ENCODE data around the gene CREBRF.
"Not testable (repeated sequence)": the region's sequence is repeated elsewhere in the genome, so short reads cannot be mapped to it uniquely, and the experiment has no call there.

The CREBRF gene

DNA sequence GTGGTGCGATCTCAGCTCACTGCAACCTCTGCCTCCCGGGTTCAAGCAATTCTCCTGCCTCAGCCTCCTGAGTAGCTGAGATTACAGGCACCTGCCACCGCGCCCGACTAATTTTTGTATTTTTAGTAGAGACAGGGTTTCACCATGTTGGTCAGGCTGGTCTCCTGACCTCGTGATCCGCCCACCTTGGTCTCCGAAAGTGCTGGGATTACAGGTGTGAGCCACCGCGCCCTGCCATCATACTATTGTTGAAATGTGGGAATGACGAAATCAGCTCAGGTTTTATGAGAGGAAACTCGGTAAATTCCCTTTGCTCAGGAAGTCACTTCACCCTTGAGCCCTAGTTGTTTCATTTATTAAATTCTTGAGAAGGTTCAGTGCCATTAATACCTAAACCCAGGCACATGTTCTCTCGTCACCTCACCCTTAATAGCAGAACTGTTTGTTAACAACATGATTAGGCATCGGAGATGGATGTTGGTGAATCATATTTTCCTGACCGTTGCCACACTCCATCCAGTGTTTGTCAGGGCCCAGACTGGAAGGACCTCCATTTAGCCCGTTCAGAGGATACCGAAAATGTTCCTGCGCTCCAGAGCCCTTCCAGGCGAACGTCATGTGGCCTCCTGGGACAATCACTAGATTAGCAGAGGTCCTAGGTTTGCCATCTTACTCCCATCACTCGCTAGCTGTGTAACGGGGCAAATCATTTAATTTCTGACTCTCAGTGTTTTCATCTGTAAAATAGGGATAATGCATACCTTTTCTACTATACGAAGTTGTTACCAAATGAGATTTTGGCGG is 20.0 kb upstream of the CREBRF start:
- DNase-seq (ENCODE audit: low spot score): no peak

DNA sequence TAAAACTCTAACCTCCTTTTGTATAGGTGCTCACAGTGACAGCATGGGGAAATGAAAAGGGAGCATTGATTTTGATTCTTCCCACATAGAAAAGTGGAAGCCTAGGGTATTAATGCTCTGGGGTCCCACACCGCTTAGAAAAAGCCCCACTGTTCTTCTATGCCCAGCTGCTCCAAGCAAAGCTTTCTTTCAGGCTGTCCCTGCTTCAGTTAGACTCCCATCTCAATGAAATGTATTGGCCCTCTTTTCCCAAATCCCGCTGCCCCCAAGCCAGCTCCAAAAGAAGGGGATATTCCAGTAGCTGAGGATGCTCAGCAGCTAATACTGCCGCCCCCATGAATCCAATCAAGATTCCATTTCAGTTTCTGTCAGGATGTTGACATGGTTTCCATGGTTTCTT is 17.0 kb upstream of the CREBRF start:
- DNase-seq (ENCODE audit: low spot score): no peak

DNA sequence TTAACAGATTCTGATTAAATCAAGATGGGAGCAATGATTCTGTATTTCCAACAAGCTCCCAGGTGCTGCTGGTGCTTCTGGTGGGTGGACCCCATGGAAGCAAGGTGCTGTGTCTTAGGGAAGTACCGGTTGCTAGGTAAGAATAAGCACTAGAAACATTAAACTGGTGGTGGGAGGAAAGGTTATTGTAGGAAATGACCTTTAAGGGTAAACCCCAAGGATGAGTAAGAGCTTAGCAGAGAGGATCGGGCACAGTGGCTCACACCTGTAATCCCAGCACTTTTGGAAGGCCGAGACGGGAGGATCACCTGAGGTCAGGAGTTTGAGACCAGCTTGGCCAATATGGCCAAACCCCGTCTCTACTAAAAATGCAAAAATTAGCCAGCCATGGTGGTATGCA is 16.2 kb upstream of the CREBRF start:
- DNase-seq (ENCODE audit: low spot score): no peak

DNA sequence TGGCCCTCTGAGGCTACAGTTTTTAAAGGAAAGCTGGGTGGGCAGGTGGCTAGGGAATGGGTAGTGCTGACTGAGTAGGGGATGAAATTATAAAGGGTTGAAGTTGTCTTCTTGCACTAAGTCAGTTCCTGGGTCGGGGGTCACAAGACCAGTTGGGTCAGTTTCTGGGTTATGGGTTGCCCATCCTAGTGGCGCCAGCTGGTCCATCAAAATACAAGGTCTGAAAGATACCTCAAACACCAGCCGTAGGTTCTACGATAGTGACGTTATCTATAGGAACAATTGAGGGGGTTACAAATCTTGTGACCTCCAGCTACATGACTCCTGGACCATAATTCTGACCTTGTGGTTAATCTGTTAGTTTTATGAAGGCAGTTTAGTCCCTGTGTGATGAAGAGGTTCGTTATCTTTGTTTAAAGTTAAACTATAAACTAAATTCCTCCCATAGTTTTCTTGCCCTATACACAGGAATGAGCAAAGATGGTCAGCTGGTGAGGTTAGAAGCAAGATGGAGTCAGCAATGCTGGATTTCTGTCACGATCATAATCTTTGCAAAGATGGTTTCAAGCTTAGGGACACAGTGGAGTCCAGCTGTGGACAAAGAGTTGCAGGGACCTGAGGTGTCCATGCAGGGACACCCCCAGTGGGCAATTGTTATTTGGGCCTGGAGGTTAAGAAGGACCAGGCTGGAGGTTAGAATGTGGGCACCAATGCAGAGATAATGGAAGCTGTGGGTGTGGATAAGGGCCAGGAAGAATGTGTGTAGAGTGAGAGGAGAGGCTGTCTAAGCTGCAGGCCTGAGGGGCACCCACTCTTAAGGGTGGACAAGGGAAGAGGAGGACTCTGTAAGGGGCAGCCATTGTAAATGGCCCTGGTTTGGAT is 14.0 kb upstream of the CREBRF start:
- DNase-seq (ENCODE audit: low spot score): no peak

DNA sequence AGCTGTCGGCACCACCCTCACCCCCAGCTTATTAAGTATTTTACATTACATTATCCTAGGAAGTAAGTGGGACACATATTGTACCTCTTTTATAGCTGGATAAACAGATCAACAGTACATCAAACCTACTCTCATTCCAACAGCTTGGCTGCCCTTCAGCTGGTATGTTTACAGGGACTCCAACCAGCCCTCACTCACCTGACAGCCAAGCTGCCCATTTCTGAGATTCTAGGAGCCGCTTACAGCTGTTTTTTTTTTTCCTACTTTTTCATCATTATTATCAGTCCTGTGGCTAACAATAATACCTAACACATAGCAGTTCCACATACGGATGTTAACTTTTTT is 13.4 kb upstream of the CREBRF start:
- no peak for DNase-seq (ENCODE audit: low spot score)

DNA sequence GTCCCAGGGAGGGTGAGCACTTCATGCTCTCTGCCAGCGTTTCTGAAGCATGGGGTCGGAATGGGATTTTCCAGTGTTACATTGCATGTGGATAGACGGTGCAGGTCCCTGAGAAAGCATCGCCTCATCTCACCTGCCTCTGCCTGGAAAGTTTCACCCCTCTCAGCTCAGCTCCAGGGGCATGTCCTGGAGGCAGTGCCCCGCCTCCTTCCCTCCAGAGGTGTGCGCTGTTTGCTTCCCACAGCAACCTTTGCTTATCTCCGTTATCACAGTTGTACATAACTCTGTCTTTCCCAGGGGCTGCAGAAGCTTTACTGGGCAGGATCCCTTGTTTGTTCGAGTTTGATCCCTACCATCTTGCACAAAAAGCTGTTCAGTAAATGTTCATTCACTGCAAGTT is 10.7 kb upstream of the CREBRF start:
- no peak for DNase-seq (ENCODE audit: low spot score)

DNA sequence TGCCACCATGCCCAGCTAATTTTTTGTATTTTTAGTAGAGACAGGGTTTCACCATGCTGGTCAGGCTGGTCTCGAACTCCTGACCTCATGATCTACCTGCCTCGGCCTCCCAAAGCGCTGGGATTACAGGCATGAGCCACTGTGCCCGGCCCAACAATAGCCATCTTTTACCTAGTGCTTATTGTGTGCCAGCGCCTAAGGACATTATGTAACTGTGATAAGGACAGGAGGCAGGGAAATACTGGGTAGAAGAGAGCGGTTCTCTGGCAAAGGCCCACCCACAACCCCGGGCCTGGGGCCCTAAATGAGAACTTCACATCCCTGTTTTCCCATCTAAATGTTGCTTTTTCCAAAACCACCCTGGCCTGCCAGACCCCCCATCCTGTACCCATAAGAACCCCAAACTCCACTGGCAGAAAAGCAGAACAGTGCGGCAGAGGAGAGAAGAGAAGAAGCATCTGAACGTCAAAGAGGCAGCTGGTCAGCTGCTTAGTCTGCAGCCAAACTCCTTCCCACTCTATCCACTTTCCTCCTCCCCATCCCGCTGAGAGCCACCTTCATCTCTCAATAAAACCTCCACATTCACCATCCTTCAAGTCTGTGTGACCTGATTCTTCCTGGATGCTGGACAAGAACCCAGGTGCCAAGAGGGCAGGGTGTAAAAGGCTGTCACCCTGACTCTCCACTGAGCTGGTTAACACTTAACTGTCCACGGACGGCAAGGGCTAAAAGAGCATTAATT is 8.9 kb upstream of the CREBRF start:
- not testable (repeated sequence) for DNase-seq (ENCODE audit: low spot score)

DNA sequence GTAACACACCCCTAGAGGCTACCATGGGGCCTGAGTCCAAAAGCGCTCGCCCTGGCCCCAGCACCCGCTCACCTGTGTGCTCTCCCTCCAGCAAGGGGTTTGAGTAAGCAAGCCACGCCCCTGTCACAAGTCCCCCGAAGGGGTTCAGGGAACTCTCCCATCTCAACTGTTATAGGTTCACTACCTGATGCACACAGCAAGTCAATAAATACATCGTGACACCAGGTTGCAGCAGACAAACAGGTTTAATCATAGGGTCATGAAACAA is 8.4 kb upstream of the CREBRF start:
- no peak for DNase-seq (ENCODE audit: low spot score)

DNA sequence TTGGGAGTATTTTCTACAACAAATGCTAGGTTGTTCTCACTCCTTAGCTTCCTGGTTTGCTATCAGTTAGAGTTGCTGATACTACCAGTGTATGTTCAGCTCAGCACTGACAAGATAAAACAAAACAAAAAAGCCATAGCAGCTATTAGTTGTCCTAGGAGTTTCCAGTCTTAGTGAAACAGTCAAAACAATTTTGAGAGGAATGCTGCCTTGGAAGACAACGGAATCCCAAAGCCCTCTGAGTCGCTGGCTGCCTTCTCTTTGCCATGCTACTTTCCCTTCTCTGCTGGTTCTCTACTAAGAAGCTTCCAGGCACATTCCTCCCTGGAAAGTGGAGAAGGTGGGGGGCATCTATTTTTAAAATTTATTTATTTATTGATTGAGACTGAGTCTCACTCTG is 5.4 kb upstream of the CREBRF start:
- no peak for DNase-seq (ENCODE audit: low spot score)

DNA sequence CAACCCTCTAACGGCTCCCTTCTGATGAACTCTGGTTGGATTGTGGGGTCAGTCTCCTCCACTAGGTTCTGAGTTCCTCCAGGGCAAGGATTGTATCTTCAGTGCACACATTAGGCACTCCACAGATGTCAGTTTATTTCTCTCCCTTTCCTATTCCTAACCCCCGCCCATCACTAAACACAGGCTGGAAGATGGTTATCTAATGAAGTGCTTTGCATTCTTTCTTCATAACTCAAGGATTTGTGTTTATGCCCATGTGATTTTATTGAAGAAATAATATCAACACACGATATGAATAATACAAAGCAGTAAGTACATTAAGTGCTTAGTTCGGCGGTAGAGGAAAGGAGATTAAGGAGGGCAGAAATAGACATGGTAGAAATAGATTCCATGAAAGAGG is 4.4 kb upstream of the CREBRF start:
- no peak for DNase-seq (ENCODE audit: low spot score)

DNA sequence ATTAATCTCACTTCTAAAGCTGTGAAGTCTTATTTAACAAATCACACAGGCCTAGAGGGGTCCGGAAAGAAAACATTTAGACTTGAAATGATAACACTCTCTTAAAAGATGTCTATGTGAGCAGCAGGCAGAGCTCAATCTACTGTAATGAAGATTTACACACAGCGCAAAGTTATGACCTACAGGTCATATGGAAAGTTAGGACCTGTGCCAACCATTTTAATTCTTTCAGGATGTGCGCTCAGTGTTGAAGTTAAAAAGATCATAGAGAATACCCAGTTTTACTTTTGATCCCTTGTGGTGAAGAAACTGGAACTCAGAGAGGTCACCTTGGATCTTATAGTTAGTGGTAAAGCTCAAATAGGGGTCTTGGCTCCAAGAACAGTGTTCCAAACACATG is 3.1 kb upstream of the CREBRF start:
- DNase-seq (ENCODE audit: low spot score): no peak

DNA sequence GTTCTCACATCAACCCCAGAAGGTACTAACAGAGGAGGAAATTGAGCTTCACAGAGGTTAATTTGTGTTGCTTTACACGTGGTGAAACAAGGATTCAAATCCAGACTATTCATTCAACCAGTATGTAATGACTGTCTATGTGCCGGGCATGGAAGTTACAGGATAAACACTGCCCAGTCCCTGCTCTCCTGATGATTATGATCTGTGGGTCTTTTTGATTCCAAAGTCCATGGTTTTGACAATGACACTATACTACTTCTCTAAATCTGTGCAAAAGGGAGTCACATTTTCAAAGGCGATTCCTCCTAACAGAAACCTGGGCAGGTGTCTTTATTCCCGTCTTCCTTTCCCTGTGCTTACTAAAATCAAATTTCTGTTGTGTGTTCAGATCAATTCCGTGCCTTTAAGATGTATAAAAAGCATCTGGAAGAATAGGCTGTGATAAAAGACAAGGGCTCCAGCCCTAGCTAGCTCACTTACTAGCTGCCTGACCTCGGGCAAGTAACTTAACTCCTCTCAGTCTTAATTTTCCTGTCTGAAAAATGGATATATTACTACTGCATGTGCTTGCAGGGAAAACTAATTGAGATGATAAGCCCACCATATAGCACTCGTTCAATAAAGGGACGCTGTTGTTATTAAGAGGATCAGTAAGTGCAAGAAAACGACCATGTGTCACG is 970 bp upstream of the CREBRF start:
- DNase-seq (ENCODE audit: low spot score): no peak

DNA sequence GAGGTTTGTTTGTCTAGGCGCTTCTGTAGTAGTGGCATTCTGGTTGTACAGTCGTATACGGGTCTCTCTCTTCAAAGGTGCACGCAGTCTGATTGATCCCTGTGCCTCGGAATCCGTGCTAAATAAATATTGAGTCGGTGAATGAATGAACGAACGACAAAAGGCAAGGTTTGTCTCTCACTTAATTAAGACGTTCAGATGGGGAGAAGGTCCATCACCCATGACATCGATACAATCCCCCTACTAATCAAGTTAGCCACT is 500 bp upstream of the CREBRF start:
- DNase-seq (ENCODE audit: low spot score): no peak

DNA sequence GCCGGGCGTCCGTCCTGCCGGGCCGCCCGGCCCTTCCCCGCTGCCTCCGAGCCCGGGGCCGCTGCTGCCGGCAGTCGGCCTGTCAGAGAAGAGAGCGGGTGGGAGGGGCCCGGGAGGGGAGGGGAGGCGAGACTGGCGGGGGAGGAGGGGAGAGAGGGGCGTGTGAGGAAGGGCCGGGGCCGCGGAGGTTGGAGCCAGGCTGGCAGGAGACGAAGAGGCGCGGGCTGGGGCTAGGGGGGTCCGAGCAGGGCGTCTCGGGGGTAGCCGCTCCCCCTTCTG is 570 bp downstream of the CREBRF start:
- no peak for DNase-seq (ENCODE audit: low spot score)

DNA sequence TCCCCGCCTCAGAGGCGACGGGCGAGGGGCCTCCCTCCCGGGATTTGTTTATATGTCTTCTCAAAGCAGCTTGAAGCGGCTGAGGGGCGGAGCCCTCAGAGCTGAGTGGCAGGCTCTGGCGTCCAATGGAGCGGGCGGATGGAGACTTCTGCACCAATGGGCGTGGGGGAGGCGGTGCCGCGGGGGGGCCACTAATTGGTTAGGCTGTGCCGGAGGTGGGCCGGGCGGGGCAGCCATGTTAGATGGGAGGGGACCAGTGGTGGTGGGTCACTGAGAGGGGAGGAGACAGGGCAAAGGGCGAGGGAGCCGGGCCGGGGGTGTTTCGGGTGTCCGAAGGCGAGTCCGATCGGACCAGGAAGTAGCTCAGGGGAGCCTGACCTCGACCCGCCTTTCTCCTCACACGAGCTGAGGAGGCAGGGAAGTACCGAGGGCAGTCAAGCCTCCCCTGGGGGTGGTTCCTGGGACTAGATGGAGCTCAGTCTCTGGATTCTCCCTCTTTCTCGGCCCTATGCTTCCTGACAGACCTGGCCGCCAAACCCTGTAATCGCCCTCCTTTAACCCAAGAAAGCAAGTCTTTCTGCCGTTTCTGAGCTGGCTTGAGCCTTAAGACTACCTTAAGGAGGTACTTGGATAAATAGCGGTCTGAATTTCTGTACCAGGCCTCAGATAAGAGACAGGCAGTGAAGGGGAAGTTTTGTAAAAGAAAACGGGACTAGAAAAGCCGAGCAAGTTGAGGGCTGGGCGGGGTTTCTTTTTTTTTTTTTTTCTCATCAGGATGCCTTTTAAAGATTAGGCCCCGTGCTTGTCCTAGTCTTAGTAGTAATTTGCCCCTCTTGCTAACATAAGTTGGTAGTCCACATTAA is 1.1 kb downstream of the CREBRF start:
- DNase-seq (ENCODE audit: low spot score): peak; percentile 97

DNA sequence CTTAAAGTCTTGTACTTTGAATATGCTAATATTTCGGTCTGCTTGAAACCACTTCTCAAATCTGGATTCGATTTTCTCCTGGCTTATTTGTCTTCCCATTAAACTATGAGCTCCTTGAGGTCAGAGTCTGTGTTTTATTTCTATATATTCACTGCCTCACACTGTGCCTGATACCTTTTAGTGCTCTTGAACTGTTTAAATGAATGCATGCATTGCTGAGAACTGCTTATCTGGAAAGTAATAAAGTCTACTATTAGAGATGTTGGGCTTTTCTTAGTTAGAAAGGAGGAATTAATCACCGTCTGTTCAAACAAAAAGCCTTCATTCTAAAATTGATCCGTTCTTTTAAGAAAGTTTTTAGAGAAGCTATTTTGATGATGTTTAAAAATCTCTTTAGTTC is 6.0 kb downstream of the CREBRF start:
- no peak for DNase-seq (ENCODE audit: low spot score)

DNA sequence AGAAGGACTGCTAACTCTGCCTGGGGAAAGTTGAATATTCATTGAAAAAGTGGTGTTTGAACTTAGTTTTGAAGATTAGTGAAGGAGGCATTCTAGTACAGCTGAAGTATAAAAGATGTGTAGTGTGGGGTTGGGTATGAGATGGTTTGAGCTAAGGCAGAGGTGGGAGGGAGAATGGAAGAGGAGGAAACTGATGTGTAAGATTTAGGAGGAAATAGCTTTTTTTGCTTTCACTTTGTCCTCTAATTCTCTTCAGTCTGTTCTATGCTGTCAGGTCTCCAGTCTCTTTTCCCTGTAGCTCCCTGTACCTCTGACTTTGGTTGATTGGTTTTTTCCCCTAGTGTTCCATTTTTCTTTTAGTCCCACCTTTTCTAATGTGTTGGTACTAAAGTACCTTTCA is 9.0 kb downstream of the CREBRF start:
- DNase-seq (ENCODE audit: low spot score): no peak

DNA sequence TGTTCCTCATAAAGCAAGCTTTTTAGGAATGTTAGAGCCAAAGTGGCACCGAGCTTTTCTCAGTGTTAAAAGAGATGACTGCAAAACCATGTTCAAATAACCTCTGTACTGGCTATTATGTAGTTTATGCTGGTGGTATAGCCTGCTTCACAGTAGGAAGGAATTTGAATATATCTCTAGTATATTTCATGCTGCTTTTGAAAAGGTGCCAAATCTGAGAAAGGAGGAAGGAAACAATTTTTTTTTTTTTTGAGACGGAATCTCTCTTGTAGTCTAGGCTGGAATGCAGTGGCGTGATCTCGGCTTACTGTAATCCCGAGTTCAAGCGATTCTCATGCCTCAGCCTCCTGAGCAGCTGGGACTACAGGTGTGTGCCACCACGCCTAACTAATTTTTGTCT is 13.5 kb downstream of the CREBRF start:
- no peak for DNase-seq (ENCODE audit: low spot score)

DNA sequence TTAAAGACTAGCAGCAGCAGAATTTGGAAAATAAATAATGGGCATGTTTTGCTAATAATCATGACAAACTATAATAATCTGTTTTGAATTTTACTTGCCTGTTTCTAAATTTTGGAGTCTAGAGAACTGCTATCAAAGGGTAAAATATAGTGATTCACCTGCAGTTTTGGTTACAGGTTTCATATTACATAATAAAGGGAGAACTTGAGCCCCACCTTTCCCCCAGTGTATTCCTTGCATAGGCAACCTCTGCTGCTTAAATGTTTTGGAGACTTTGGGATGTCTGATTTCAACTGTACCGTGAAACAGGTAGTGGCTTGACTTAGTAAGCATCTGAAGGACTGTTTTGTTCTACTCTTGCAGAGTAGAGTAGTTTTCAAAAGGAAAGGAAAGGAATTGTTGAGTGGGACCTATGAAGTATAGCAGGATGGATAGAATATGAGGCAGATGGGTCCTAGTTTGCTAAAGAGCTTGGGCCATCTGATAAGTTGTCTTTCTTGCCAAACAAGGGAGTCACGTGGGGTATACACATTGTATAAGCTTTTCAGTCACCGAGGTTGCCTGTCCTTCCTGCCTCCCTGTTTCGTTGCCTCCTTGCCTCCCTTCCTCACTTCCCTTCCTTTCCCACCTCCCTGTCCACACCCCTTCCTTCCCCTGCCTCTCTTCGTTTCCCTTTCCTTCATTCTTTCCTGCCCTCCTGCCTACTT is 19.1 kb downstream of the CREBRF start:
- DNase-seq (ENCODE audit: low spot score): no peak

DNA sequence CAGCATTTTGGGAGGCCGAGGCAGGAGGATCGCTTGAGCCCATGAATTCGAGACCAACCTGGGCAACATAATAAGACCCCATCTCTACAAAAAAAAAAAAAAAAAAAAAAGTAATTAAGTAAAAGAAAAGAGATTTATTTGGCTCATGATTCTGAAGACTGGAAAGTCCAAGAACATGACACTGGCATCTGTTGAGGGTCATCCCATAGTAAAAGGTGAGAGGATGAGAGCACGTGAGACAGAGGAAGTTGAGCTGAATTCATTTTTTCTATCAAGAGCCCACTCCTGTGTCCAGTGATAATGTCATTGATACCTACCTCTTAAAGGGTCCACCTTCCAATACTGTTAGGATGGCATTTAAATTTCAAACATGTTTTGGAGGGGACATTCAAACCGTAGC is 19.8 kb downstream of the CREBRF start:
- DNase-seq (ENCODE audit: low spot score): no peak

DNA sequence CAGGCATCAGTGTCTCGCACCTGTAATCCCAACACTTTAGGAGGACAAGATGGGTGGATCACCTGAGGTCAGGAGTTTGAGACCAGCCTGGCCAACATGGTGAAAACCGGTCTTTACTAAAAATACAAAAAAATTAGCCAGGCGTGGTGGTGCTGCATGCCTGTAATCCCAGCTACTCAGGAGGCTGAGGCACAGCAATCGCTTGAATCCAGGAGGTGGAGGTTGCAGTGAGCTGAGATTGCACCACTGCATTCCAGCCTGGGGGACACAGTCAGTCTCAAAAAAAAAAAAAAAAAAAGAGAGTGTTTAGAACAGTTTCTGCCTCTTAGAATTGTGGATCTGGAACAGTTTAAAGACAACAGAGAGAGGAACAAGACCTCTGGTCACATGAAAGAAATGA is 20.3 kb downstream of the CREBRF start:
- not testable (repeated sequence) for DNase-seq (ENCODE audit: low spot score)

DNA sequence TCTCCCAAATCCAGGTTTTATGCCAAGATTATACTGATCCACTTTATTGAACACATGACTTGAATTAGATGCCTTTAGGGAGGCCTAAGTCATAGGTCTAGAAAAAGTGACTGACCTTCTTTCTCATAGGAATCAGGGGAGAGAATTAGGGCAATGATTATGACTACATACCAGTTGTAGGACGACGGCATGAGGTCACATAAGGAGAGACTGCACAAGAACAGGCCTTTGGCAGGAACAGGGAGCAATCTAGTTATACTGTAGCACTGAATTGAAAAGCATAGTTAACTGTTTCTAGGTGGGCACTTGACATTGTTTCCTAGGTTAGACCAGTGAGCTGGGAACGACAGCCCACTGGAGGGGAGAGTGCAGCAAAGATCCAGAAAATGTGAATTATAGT is 22.7 kb downstream of the CREBRF start:
- DNase-seq (ENCODE audit: low spot score): no peak

Data from RKO (cell line).